Keratinocyte (primary cell): Measurements from ENCODE around the gene HMGCS2. TPM values are rescaled to one million over a fixed set of nuclear protein-coding genes. Genes with fewer than 3 reads are reported as not detected.

ENCODE experiments used
- DNase-seq: peaks from one replicate; pipeline ENCODE4 v3.0.0-alpha.2; 2011; ENCODE audit warnings: low read depth, missing footprints, low spot score
- FAIRE-seq: peaks from 2 replicates; lab custom pipeline; 2011; peaks lifted over from hg19 to GRCh38; lab: Jason Lieb, UNC
- H2AFZ ChIP-seq: 2 replicates; pipeline ENCODE4 v1.6.0; 2012; ENCODE audit warnings: low read length, control low read depth, inconsistent platforms; ENCODE audit not compliant: control insufficient read depth
- H3K27ac ChIP-seq: 2 replicates; pipeline ENCODE4 v1.5.1; 2011; ENCODE audit warnings: low read length; ENCODE audit not compliant: control insufficient read depth, insufficient read depth
- H3K27me3 ChIP-seq: 3 replicates; pipeline ENCODE4 v1.6.0; 2011; ENCODE audit warnings: low read length; ENCODE audit not compliant: control insufficient read depth, insufficient read depth; ENCODE audit errors: extremely low read depth
- H3K36me3 ChIP-seq, 2 experiments: 2 replicates in 1 of 2; 3 replicates in 1 of 2; pipeline ENCODE4 v1.5.1; 2011; ENCODE audit warnings: low read length in 2 of 2, mild to moderate bottlenecking in 1 of 2; ENCODE audit not compliant: control insufficient read depth in 2 of 2, insufficient read depth in 2 of 2; ENCODE audit errors: extremely low read depth in 1 of 2
- H3K4me1 ChIP-seq: 3 replicates; pipeline ENCODE4 v1.5.1; 2011; ENCODE audit warnings: low read length; ENCODE audit not compliant: control insufficient read depth, insufficient read depth; ENCODE audit errors: extremely low read depth
- H3K4me2 ChIP-seq: 3 replicates; pipeline ENCODE4 v1.6.0; 2011; ENCODE audit warnings: low read depth, low read length; ENCODE audit not compliant: control insufficient read depth, insufficient read depth; ENCODE audit errors: extremely low read depth
- H3K4me3 ChIP-seq, 3 experiments: fragments of 200-600 bp in 1 of 3; sonication (generic) in 1 of 3; 2 replicates in 2 of 3; 3 replicates in 1 of 3; pipeline ENCODE4 v1.5.1; 2011 to 2016; ENCODE audit warnings: low read length in 3 of 3, mild to moderate bottlenecking in 3 of 3, control low read depth in 2 of 3, inconsistent platforms in 1 of 3, low read depth in 1 of 3, mixed read lengths in 1 of 3, mixed run types in 1 of 3, moderate library complexity in 1 of 3; ENCODE audit not compliant: control insufficient read depth in 2 of 3, insufficient read depth in 2 of 3; ENCODE audit errors: extremely low read depth in 1 of 3
- H3K79me2 ChIP-seq: 2 replicates; pipeline ENCODE4 v1.6.0; 2012; ENCODE audit warnings: low read length; ENCODE audit not compliant: control insufficient read depth, insufficient read depth
- H3K9ac ChIP-seq: 3 replicates; pipeline ENCODE4 v1.6.0; 2011; ENCODE audit warnings: low read length; ENCODE audit not compliant: control insufficient read depth, insufficient read depth; ENCODE audit errors: extremely low read depth
- H3K9me1 ChIP-seq: 3 replicates; pipeline ENCODE4 v1.6.0; 2011; ENCODE audit warnings: low read length; ENCODE audit not compliant: control insufficient read depth, insufficient read depth; ENCODE audit errors: extremely low read depth
- H3K9me3 ChIP-seq: 2 replicates; pipeline ENCODE4 v1.5.1; 2012; ENCODE audit warnings: low read depth, low read length; ENCODE audit not compliant: control insufficient read depth
- H4K20me1 ChIP-seq: 3 replicates; pipeline ENCODE4 v1.6.0; 2011; ENCODE audit warnings: low read length; ENCODE audit not compliant: control insufficient read depth, insufficient read depth; ENCODE audit errors: extremely low read depth
- CTCF ChIP-seq, 3 experiments: IDR thresholded peaks in 1 of 3; conservative IDR thresholded peaks in 1 of 3; optimal IDR thresholded peaks in 1 of 3; 2 replicates in 2 of 3; 3 replicates in 1 of 3; pipeline versions ENCODE3 to v1.5.1; 2011; ENCODE audit warnings: low read length in 3 of 3, mild to moderate bottlenecking in 3 of 3, moderate library complexity in 2 of 3, control low read depth in 1 of 3, inconsistent platforms in 1 of 3; ENCODE audit not compliant: insufficient read depth in 2 of 3; ENCODE audit errors: extremely low read depth in 1 of 3
- EZH2 ChIP-seq: IDR thresholded peaks from one replicate; pipeline ENCODE4 v1.6.1; 2012; ENCODE audit warnings: inconsistent platforms, mild to moderate bottlenecking, low read length, moderate library complexity
- dilution Hi-C: fragments of 300-500 bp; cut with MboI; formaldehyde crosslinking; loops from one replicate; pipeline ENCODE4 v1.7.0; 2020; ENCODE audit warnings: low sequenced_read_pairs; ENCODE audit not compliant: extremely low pct_ligation_motif_present
- polyA plus RNA-seq, 5 experiments: library from polyadenylated mRNA; depleted of rRNA in 3 of 5; stranded (reverse) in 3 of 5; stranded (forward) in 1 of 5; unstranded in 1 of 5; fragments of >200 nt; gene quantifications; 1 replicate in 1 of 5; 2 replicates in 3 of 5; 3 replicates in 1 of 5; pipeline versions ENCODE4 v1.2.1 to v1.2.3, GENCODE V29; 2011 to 2012; ENCODE audit warnings: missing spikeins in 2 of 5, low read depth in 1 of 5, low replicate concordance in 1 of 5

Gene HMGCS2
- polyA plus RNA-seq, 1 donor (not counting 4 experiments of a cell fraction or from before 2014, with no cell fraction given), result not detected

GRCh38 chr1:119740261-119740660 lies 28.4 kb downstream of the HMGCS2 start:
- H4K20me1 ChIP-seq, result no peaks in the 10 kb centered on the region
- no peaks in the 10 kb centered on the region for H3K9me1 ChIP-seq
- H2AFZ ChIP-seq, result no peak overlapping the region
- H3K27ac ChIP-seq, result no peak overlapping the region
- H3K4me2 ChIP-seq, result no peak overlapping the region
- dilution Hi-C loops, result no loop called here
- DNase-seq (no peak), FAIRE-seq (no peak)
- no peaks in the 10 kb centered on the region for H3K4me1 ChIP-seq
- no peak overlapping the region for H3K9ac ChIP-seq
- no peak overlapping the region for H3K4me3 ChIP-seq
- H3K9me3 ChIP-seq, result no peaks in the 10 kb centered on the region
- H3K36me3 ChIP-seq, result peaks cover 0 to 18% of the 10 kb centered on the region in 2 experiments
- H3K27me3 ChIP-seq, result no peaks in the 10 kb centered on the region
- H3K79me2 ChIP-seq, result no peaks in the 10 kb centered on the region
- TF ChIP-seq CTCF (optimal IDR thresholded peaks at IDR 0.05 in 1 of 3, IDR thresholded peaks at IDR 0.05 in 1 of 3, conservative IDR thresholded peaks at IDR 0.05 in 1 of 3; ENCODE audit: extremely low read depth in 1 of 3, insufficient read depth in 2 of 3, low read length in 3 of 3), result no peak
- no peak for TF ChIP-seq EZH2

GRCh38 chr1:119739150-119739549 lies 29.6 kb downstream of the HMGCS2 start:
- H2AFZ ChIP-seq, result no peak overlapping the region
- no peaks in the 10 kb centered on the region for H3K79me2 ChIP-seq
- FAIRE-seq (no peak), DNase-seq (no peak)
- TF ChIP-seq EZH2, result no peak
- H3K27ac ChIP-seq, result no peak overlapping the region
- H3K9me1 ChIP-seq, result no peaks in the 10 kb centered on the region
- peaks cover 0 to 23% of the 10 kb centered on the region in 2 experiments for H3K36me3 ChIP-seq
- no peaks in the 10 kb centered on the region for H4K20me1 ChIP-seq
- no peak overlapping the region for H3K9ac ChIP-seq
- no peak overlapping the region for H3K4me2 ChIP-seq
- H3K27me3 ChIP-seq, result no peaks in the 10 kb centered on the region
- H3K9me3 ChIP-seq, result no peaks in the 10 kb centered on the region
- dilution Hi-C loops, result no loop called here
- no peak overlapping the region for H3K4me3 ChIP-seq
- H3K4me1 ChIP-seq, result no peaks in the 10 kb centered on the region

GRCh38 chr1:119738100-119738720 lies 30.5 kb downstream of the HMGCS2 start:
- Histone ChIP-seq H3K27me3 (no peaks in the 10 kb centered on the region), H3K27ac (no peak overlapping the region), H3K9ac (no peak overlapping the region), H4K20me1 (no peaks in the 10 kb centered on the region), H3K4me3 (no peak overlapping the region), H3K79me2 (no peaks in the 10 kb centered on the region), H3K9me1 (no peaks in the 10 kb centered on the region), H3K4me2 (no peak overlapping the region), H3K36me3 (peaks cover 0 to 30% of the 10 kb centered on the region in 2 experiments), H3K9me3 (no peaks in the 10 kb centered on the region), H2AFZ (no peak overlapping the region), H3K4me1 (no peaks in the 10 kb centered on the region)
- dilution Hi-C loops, result no loop called here
- FAIRE-seq, result no peak
- no peak for TF ChIP-seq EZH2
- TF ChIP-seq CTCF (optimal IDR thresholded peaks at IDR 0.05 in 1 of 3, IDR thresholded peaks at IDR 0.05 in 1 of 3, conservative IDR thresholded peaks at IDR 0.05 in 1 of 3; ENCODE audit: extremely low read depth in 1 of 3, insufficient read depth in 2 of 3, low read length in 3 of 3), result no peak
- DNase-seq, result no peak
